Diencephalon (tissue), 1 donor: ENCODE data around the gene CMTM3. TPM values are rescaled to one million over a fixed set of nuclear protein-coding genes. Genes with fewer than 3 reads are reported as not detected.

Experiments used
- small RNA-seq: library from RNA; depleted of rRNA; stranded (forward); fragments of <200 nt; gene quantifications from one replicate; pipeline ENCODE3, GENCODE V24; 2014
- total RNA-seq: library from RNA; depleted of rRNA; stranded (reverse); fragments of >200 nt; gene quantifications from one replicate; pipeline ENCODE4 v1.2.3, GENCODE V29; 2014

CMTM3 gene, protein sequence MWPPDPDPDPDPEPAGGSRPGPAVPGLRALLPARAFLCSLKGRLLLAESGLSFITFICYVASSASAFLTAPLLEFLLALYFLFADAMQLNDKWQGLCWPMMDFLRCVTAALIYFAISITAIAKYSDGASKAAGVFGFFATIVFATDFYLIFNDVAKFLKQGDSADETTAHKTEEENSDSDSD
- total RNA-seq = 8.5 TPM

DNA sequence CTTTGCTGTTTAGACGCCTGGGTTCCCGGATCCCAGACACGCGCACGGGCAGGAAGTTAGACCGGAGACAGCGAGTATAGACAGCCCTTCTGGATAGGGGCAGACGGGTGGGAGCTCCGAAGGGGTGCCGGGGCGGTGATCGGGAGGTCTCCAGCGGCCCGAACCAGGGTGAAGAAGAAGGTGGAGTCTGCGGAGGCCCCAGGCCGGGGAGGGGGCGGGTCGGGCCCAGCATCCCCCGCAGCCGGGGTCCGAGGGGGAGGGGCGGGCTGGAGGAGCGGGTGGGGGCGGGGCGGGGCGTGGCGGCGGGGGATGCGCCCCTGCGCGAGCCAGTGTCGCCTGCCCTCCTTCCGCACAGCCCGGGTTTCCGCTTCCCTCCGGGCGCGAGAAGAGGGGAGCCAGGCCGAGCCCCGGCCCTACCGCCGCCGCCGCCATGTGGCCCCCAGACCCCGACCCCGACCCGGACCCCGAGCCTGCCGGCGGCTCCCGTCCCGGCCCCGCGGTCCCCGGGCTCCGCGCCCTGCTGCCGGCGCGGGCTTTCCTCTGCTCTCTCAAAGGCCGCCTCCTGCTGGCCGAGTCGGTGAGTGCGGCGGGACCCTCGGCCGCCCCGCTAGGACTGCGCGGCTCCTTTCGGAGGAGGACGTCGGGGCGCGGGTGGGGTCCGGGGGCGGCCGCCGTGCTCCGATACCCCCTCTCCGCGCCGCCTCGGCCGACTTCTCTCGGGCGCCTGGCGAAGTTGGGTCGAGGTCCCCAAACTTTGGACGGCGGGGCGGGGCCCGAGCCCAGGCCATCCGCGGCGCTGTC, at the start of gene CMTM3:
Gene CMTM3 (plus strand): TSS at position 329 of the 801 bp plus-strand sequence. CDS start 102 bp downstream, at position 431.

GRCh38 chr16:66566051-66566901, 38.2 kb upstream of the CMTM3 start, which contains the start of gene CMTM1:
CMTM1 (plus strand) TSS chr16:66566439; CDS start chr16:66566514, 75 bp downstream.

DNA sequence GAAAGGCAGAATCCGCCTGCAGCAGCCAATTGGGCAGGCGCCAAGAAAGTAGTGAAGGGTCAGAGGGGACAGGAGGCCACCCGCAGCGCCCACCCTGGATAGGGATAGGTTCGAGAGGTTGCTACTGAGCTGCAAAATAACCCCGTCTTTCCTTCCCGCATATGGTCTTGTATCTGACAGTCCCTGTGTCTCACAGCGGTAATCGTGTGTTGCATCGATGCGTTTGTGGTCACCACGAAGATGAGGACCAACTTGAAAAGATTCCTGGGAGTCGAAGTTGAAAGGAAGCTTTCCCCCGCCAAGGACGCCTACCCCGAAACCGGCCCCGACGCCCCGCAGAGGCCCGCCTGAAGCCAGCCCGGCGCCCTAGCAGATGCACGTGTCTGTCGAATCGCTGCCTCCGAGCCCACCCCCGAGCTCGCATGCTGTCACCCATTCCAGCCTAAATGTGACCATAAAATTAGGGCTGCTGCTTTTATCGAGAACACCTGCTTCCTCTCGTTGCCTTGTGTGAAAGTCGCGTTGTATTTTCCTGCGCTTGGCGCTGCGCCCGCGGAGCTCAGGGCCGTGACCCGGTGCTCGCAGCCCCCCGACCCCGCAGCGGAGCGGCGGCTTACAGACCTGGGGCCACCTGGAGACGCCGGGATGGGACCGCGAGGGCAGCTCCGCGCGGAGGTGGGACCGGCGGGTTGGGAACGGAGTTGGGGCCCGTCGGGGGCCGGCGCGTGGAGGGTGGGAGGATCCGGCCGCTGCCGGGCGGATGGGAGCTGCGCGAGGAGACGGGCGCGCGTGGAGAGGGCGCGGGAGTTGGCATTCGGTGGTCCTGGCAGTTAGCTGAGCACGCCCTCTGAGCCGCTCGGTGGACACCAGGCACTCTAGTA, 25.6 kb upstream of the CMTM3 start, which contains the start of gene CMTM2:
Gene CMTM2 (plus strand): TSS at position 813 of the 881 bp plus-strand sequence. CDS start 145 bp downstream, outside the sequence.

Small RNA genes within 50 kb of the gene (small RNA-seq; reads per million reads assigned to genes)
- not detected for gene CKLF-CMTM1

Other genes with a start within 250 kb of the CMTM3 start
- 9.9 TPM for gene CDH5, start 238.0 kb upstream of the CMTM3 start, total RNA-seq
- 6.5 TPM for gene BEAN1, start 177.4 kb upstream of the CMTM3 start, total RNA-seq
- 21.9 TPM for gene TK2, start 54.6 kb upstream of the CMTM3 start, total RNA-seq
- gene CKLF, start 52.1 kb upstream of the CMTM3 start, total RNA-seq = 51.7 TPM
- gene CMTM1, start 38.3 kb upstream of the CMTM3 start, total RNA-seq = 5.5 TPM
- gene CMTM2, start 25.2 kb upstream of the CMTM3 start, total RNA-seq = not detected
- 88.8 TPM for gene CMTM4, start 92.0 kb downstream of the CMTM3 start, total RNA-seq
- gene DYNC1LI2, start 146.9 kb downstream of the CMTM3 start, total RNA-seq = 223 TPM
- gene TERB1, start 196.9 kb downstream of the CMTM3 start, total RNA-seq = 0.23 TPM
- 104 TPM for gene NAE1, start 226.3 kb downstream of the CMTM3 start, total RNA-seq
- gene CA7, start 239.7 kb downstream of the CMTM3 start, total RNA-seq = not detected